ENCODE measurements around the gene PLD5. TPM values are rescaled to one million over a fixed set of nuclear protein-coding genes. Genes with fewer than 3 reads are reported as not detected.

The PLD5 gene
- total and polyA plus RNA-seq, 2 donors (not counting 3 experiments of a cell fraction or from before 2014, with no cell fraction given) = not detected

DNA sequence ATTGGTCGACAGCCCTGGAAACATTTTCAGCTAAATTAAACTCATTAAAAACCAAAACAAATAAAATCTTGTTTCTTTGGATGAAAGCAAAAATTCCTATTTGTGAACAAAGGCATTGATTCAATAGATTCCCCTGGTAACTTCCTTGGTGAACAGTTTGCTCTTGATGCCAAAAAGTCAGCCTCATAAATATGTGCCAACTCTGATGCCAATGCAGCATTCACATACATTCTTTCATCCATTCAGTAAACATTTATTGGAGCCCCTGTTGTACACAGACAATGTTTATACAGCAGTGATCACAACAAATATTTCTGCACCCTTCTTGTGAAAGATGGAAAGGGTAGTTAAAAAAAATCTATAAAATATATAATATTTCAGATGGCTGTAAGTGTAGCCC is 107.8 kb downstream of the PLD5 start:
- CTCF ChIA-PET = no interaction called here
- intact Hi-C loops (cut with micrococcal nuclease) (no loop called here), dilution Hi-C loops (cut with MboI; ENCODE audit: extremely low pct_ligation_motif_present, low sequenced_read_pairs) (no loop called here)
- H4K20me1 ChIP-seq (replicated peaks; ENCODE audit: control insufficient read depth, extremely low read depth, insufficient read depth, low read length) = no peaks in the 10 kb centered on the region
- no peak for DNase-seq (ENCODE audit: low read depth, low spot score)
- no peak overlapping the region for H3K9ac ChIP-seq (replicated peaks; ENCODE audit: extremely low read depth, insufficient read depth, low read length)
- H3K4me1 ChIP-seq (ENCODE audit: control insufficient read depth, extremely low read depth, insufficient read depth, low read length) = no peaks in the 10 kb centered on the region
- peaks cover 8% of the 10 kb centered on the region for H3K9me3 ChIP-seq (replicated peaks; ENCODE audit: control insufficient read depth, insufficient read depth, low read length)
- no peak overlapping the region for H3K27ac ChIP-seq (ENCODE audit: insufficient read depth, low read depth, low read length)
- POLR2A ChIA-PET = no interaction called here
- no peaks in the 10 kb centered on the region for H3K36me3 ChIP-seq (ENCODE audit: control insufficient read depth in 2 of 2, extremely low read depth in 1 of 2, insufficient read depth in 2 of 2, low read length in 2 of 2)
- H3K79me2 ChIP-seq (ENCODE audit: control insufficient read depth, insufficient read depth, low read length) = no peaks in the 10 kb centered on the region
- no peak for FAIRE-seq
- no peak overlapping the region for H2AFZ ChIP-seq (ENCODE audit: low read depth, low read length)
- no peak overlapping the region for H3K4me3 ChIP-seq (replicated peaks in 1 of 3; ENCODE audit: insufficient read depth in 1 of 3, low read depth in 1 of 3, low read length in 3 of 3)
- TF ChIP-seq MYC (IDR thresholded peaks at IDR 0.05; ENCODE audit: low read depth, low read length) = no peak
- TF ChIP-seq FOS (IDR thresholded peaks at IDR 0.05; ENCODE audit: borderline replicate concordance, insufficient read depth, low read length) = no peak
- no peak for TF ChIP-seq POLR2A (IDR thresholded peaks at IDR 0.05; ENCODE audit: low read depth, low read length)
- no peak for TF ChIP-seq JUN (IDR thresholded peaks at IDR 0.05; ENCODE audit: borderline replicate concordance, insufficient read depth, insufficient read length, low read depth)
- TF ChIP-seq, protein P1, sequence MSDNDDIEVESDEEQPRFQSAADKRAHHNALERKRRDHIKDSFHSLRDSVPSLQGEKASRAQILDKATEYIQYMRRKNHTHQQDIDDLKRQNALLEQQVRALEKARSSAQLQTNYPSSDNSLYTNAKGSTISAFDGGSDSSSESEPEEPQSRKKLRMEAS (IDR thresholded peaks at IDR 0.05; ENCODE audit: insufficient read depth, insufficient read length) = no peak
- no peak for TF ChIP-seq GATA2 (IDR thresholded peaks at IDR 0.05; ENCODE audit: insufficient read depth, insufficient read length, low read depth, low read length)
- no peak for TF ChIP-seq EZH2 (IDR thresholded peaks at IDR 0.05; ENCODE audit: borderline replicate concordance, low read depth, low read length, severe bottlenecking)
- TF ChIP-seq, protein P2, sequence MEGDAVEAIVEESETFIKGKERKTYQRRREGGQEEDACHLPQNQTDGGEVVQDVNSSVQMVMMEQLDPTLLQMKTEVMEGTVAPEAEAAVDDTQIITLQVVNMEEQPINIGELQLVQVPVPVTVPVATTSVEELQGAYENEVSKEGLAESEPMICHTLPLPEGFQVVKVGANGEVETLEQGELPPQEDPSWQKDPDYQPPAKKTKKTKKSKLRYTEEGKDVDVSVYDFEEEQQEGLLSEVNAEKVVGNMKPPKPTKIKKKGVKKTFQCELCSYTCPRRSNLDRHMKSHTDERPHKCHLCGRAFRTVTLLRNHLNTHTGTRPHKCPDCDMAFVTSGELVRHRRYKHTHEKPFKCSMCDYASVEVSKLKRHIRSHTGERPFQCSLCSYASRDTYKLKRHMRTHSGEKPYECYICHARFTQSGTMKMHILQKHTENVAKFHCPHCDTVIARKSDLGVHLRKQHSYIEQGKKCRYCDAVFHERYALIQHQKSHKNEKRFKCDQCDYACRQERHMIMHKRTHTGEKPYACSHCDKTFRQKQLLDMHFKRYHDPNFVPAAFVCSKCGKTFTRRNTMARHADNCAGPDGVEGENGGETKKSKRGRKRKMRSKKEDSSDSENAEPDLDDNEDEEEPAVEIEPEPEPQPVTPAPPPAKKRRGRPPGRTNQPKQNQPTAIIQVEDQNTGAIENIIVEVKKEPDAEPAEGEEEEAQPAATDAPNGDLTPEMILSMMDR (IDR thresholded peaks at IDR 0.05; ENCODE audit: extremely low read depth in 1 of 2, insufficient read depth in 1 of 2, low read depth in 1 of 2, low read length in 2 of 2) = no peak
- TF ChIP-seq POLR2AphosphoS5 (IDR thresholded peaks at IDR 0.05; ENCODE audit: insufficient read depth, low read depth, low read length) = no peak
- H3K27me3 ChIP-seq (ENCODE audit: control insufficient read depth in 2 of 2, insufficient read depth in 2 of 2, low read length in 2 of 2) = no peaks in the 10 kb centered on the region
- no TSS peak for BruUV-seq (replicated peaks)
- H3K4me2 ChIP-seq (ENCODE audit: insufficient read depth, low read length) = no peak overlapping the region
- H3K9me1 ChIP-seq (replicated peaks; ENCODE audit: control insufficient read depth, extremely low read depth, insufficient read depth, low read length) = no peaks in the 10 kb centered on the region

Measured in endothelial cell of umbilical vein (primary cell).